ENCODE measurements around the gene CMIP.

CMIP gene

DNA sequence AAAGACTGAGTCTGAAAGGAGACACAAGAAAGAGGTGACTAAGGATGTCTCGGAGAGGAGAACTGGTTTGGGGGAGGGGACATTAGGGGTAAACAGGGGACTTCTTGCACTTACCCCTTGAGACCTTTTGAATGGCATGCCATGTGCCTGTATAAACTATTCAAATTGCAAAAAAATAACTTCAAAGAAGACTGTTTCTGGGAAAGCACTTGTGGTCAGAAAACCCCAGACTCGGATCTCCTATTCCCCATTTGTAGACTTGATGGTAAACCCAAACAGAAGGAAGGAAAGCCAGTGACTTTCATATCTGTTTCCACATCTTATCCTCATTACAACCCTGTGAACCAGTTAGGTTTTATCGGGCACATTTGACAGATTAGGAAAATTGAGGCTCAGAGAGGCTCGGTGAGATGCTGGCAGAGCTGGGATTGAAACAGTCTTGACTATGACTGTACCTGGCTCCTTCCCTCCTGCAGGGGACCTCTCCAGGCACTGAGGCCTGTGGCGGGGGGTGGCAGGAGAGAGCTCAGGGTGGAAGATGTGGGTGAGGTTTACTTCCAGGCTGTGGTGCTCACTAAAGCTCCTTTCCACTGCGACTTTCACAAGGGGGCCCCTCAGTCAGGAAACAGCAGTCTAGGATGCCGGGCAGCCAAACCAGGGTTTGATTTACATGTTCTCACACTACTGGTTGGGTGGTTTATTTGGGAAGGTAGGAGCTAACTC is 304.0 kb downstream of the CMIP start:
- DNase-seq (ENCODE audit: low read depth) = no peak

DNA sequence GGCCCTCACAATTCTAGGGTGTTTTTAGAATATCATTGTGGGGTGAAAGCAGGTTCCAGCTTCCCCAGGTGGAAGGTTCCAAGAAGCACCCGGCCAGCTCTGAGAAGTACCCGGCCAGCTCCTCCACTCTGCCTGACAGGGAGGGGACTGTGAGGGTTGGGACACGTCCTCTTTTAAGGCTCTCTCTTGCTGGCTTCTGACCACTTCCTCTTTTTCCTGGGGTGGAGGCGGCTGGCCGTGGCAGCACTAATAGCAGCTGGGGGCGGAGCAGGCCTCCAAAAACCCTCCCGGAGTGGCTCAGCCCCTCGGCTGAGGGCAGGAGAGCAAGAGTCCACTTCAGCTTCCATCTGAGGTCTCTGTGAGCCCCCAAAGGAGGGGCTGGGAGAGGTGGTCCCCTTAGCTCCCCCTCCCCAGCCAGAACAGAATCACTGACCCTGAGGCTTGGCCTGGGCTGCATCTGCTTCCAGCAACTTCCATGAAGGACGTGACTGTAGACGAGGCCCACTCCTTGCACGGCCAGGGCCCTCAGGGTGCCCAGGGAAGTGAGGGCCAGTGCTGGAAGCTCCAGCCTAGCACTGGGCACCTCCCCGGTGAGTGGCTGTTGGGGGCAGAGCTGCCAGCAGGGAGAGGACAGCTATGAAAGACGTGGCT is 307.7 kb downstream of the CMIP start:
- DNase-seq (ENCODE audit: low read depth) = no peak

GRCh38 chr16:81752876-81753227 is 308.2 kb downstream of the CMIP start:
- no peak for DNase-seq (ENCODE audit: low read depth)

- DNase-seq (ENCODE audit: low read depth) = no peak
Observed at GRCh38 chr16:81754858-81755257, 310.2 kb downstream of the CMIP start.

DNA sequence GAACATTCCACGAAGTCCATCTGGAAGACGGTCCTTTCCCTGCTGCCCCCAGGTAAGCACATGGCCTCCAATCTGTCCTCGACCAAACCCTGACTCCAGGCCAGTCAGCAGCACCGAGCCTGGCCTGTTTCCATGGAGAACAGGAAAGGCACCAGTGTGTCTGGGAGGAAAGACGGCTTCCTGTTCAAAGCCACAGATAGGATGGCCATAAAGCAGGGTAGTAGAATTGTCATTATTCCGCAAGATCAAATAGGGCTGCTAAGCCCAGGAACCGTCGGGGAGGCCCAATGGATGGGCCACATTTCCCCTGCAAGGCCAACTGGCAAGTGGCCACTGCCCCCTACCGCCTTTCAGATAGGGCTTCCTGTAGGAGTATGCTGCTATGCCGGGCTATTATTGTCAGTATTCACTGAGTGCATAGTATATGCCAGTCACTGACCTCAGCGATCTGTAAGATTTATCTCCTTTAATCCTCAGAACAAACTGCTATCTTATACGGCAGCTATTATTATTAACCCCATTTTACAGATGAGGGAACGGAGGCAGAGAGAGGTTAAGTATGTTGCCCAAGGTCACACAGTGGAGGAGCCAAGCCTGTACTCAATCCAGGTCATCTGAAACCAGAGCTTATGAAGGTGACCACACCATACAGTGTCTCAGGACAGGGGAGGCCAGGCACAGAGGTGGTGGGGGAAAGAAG is 311.5 kb downstream of the CMIP start:
- DNase-seq (ENCODE audit: low read depth) = no peak

DNA sequence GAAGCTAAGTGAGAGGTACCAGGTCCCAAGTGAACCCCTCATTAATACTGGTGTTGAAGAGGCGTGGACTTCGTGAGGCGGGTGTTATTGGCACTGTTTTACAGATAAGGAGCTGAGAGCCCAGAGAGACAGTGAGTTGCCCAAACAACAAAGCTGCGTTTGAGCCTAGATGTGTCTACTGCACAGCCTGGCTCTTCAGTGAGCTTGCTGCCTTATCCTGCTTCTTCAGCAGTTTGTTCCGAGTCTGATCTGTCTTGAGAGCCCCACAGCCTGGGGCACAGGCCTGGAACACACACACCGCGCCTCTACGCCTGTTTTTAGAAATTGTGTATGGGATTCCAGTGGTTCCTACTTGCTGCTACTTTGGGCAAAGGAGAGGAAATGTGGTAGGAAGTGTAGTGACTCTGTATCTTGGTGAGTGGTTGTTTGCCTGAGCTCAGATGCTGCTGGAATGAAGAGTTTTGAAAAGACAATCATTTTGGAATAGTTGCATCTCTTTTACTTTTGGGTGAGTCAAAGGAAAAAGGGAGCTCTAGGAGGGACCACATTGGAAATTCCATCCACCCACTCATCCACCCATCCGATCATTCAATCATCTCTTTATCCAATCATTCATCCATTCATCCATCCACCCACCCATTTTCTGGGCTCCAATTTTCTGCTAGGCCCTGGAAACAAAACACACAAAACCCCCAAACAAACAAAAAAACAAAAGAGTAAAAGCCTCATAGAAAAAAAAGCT is 312.2 kb downstream of the CMIP start:
- no peak for DNase-seq (ENCODE audit: low read depth)

- no peak for DNase-seq (ENCODE audit: low read depth)
Observed at GRCh38 chr16:81758376-81758775, 313.8 kb downstream of the CMIP start.
